T-helper 1 cell treated with Interleukin-12 subunit alpha and Interleukin-12 subunit beta and Interleukin-4 antibody, amounts not matched to agents 30 μg/mL and 1 μg/mL, for 36 hours (primary cell): Measurements from ENCODE around the gene ZFYVE1.

Experiments
- H3K27ac Mint-ChIP-seq: one replicate; pipeline ENCODE4 v1.8.0; 2021; ENCODE audit warnings: mild to moderate bottlenecking, mixed read lengths
- H3K27me3 Mint-ChIP-seq: one replicate; pipeline ENCODE4 v1.8.0; 2021; ENCODE audit warnings: low read depth, mixed read lengths
- H3K36me3 Mint-ChIP-seq: one replicate; pipeline ENCODE4 v1.8.0; 2021; ENCODE audit warnings: low read depth, mixed read lengths
- H3K4me1 Mint-ChIP-seq: one replicate; pipeline ENCODE4 v1.8.0; 2021; ENCODE audit warnings: low read depth, mixed read lengths
- H3K4me3 Mint-ChIP-seq: one replicate; pipeline ENCODE4 v1.8.0; 2021; ENCODE audit warnings: mild to moderate bottlenecking, moderate library complexity, mixed read lengths
- H3K9me3 Mint-ChIP-seq: one replicate; pipeline ENCODE4 v1.8.0; 2021; ENCODE audit warnings: mixed read lengths

Gene ZFYVE1

DNA sequence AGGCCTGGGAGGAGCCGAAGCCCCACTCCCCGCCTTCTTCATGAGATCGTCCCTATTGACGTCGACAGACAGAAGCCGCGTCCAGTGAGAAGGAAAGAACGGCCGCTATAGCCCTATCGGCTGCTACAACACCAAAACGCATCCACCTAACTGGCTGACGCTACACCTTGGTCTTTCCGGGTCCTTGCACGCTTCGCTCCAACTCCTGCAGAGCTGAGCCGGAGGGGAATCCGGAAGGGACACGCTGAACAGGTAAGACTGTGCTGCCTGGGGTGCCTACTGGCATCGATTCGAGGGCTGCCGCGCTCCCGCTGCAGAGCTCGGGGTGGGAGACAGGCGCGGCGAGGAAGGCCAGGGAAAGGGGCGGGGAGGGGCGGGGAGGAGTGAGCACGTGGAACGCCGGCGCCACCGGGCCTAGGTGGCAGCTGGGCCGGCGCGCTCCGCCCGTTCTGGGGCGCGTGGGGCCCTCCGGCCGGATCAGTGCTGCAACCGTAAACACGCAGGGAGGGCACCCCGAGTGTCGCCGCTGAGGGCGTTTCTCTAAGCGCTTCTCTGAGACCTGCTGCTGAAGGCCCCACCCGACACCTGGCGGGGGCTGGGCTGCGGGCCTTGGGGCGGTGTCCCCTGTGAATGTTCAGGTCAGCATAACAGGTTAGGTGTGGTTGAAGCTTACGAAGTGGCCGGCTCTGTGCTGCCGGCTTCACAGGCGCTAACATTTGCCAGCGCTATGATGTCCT lies 100.4 kb downstream of the ZFYVE1 start, which contains the start of gene DCAF4:
TSS of gene DCAF4 (plus strand) at position 173 of the 737 bp plus-strand sequence. CDS start 11,515 bp downstream, outside the sequence.
- H3K4me3 Mint-ChIP-seq = peak within 1 kb of the TSS; percentile 96
- peaks cover 18% of the 10 kb centered on the region for H3K27me3 Mint-ChIP-seq

DNA sequence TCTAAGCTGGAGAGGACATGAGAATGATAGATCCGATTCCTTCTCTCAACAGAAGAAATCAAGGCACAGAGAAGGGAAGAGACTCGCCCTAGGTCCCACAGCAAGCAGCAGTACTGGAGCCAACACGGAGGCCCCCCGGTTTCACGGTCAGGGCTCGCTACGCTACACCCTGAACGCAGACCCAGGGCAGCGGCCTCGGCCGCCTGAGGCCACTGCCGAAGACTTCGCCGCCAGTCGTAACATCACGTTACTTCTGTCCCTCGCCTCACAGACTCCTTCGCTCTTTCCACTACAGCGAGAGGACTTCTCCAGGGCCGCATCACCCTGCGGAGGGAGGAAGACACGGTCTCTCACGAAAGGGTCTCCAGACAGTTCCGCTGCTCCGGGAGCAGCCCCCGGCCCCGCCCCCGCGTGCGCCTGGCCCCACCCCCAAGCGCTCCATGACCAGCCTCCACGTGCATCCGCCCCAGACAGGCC lies 101.1 kb downstream of the ZFYVE1 start:
- peaks cover 22% of the 10 kb centered on the region for H3K27me3 Mint-ChIP-seq
- H3K9me3 Mint-ChIP-seq = no peaks in the 10 kb centered on the region
- peaks cover 7% of the 10 kb centered on the region for H3K4me1 Mint-ChIP-seq
- H3K36me3 Mint-ChIP-seq = no peaks in the 10 kb centered on the region
- H3K27ac Mint-ChIP-seq = peak overlapping the region; percentile 94
- peak overlapping the region; percentile 96 for H3K4me3 Mint-ChIP-seq

More for the DNA sequence above, 100.4 kb downstream of the ZFYVE1 start, which contains the start of gene DCAF4:
- Mint-ChIP-seq H3K9me3 (no peaks in the 10 kb centered on the region), H3K4me1 (peaks cover 7% of the 10 kb centered on the region), H3K27ac (peak within 1 kb of the TSS; percentile 94), H3K36me3 (no peaks in the 10 kb centered on the region)

GRCh38 chr14:72925171-72925759 lies 101.6 kb downstream of the ZFYVE1 start:
- peaks cover 25% of the 10 kb centered on the region for H3K27me3 Mint-ChIP-seq
- H3K4me1 Mint-ChIP-seq = peaks cover 7% of the 10 kb centered on the region
- no peak overlapping the region for H3K27ac Mint-ChIP-seq
- H3K36me3 Mint-ChIP-seq = no peaks in the 10 kb centered on the region
- peak overlapping the region; percentile 96 for H3K4me3 Mint-ChIP-seq
- no peaks in the 10 kb centered on the region for H3K9me3 Mint-ChIP-seq

- Mint-ChIP-seq H3K36me3 (no peaks in the 10 kb centered on the region), H3K4me1 (peaks cover 7% of the 10 kb centered on the region), H3K4me3 (no peak overlapping the region), H3K9me3 (no peaks in the 10 kb centered on the region), H3K27ac (no peak overlapping the region), H3K27me3 (peaks cover 35% of the 10 kb centered on the region)
Measured at GRCh38 chr14:72924337-72924736, 102.6 kb downstream of the ZFYVE1 start.

DNA sequence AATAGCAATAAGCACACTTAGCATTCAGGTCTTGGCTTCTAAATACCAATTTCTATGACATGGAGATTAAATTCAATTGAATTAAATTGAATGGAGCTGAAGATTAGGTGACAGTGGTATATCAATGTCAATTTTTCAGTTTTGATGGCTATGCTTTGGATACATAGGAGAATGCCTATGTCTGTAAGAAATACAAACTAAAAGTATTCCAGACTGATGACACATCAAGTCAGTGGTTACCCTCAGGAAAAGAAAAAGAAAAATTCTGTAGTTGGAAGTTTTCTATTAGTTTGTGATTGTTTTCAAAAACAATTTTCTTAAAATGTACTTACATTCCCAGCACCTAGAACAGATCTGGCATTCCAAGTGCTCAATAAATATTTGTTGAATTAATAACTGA lies 105.5 kb downstream of the ZFYVE1 start:
- Mint-ChIP-seq H3K4me3 (no peak overlapping the region), H3K9me3 (no peaks in the 10 kb centered on the region), H3K27me3 (peaks cover 50% of the 10 kb centered on the region), H3K4me1 (peaks cover 4% of the 10 kb centered on the region), H3K36me3 (no peaks in the 10 kb centered on the region), H3K27ac (no peak overlapping the region)

DNA sequence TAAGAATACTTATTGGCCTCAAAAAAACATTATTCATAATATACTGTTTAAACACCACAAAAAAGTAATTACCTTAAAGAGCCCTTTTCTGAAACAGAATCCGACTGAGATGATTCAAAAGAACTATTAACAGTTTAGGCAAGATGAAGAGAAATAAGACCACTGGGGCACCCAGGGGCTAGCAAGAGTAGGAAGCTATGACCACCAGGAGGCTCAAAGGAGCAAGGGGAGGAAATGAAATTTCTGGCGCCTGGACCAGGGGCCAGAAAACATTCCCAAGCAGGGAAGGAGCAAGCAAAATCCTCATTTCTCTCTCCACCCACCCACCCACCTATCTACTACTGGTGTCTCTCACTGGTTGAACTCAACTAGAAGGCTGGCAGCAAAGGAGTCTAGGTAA lies 106.9 kb downstream of the ZFYVE1 start:
- Mint-ChIP-seq H3K36me3 (no peaks in the 10 kb centered on the region), H3K4me1 (no peaks in the 10 kb centered on the region), H3K27me3 (peaks cover 50% of the 10 kb centered on the region), H3K27ac (no peak overlapping the region), H3K4me3 (no peak overlapping the region), H3K9me3 (no peaks in the 10 kb centered on the region)
